IMR-90 (cell line): ENCODE data around the gene GCNT2. TPM values are rescaled to one million over a fixed set of nuclear protein-coding genes. Genes with fewer than 3 reads are reported as not detected.

Experiments used
- ATAC-seq: fragments of 200-7000 bp; cut with Tn5 transposase; 2 replicates; pipeline ENCODE4 v1.9.1; 2020; ENCODE audit warnings: low read depth, mild to moderate bottlenecking, moderate library complexity
- BruUV-seq: library from RNA; stranded (reverse); fragments of 400-500 nt; replicated peaks from 2 replicates; lab custom pipeline; 2021; lab: Mats Ljungman, UMichigan
- CTCF ChIA-PET: fragments of 300-600 bp; formaldehyde crosslinking; extraction: SDS; loops from one replicate; lab custom pipeline; 2021; ENCODE audit warnings: antibody characterized with exemption; lab: Yijun Ruan, JAX
- POLR2A ChIA-PET: fragments of 300-600 bp; sonication (Branson Sonifier 250); formaldehyde crosslinking; loops from one replicate; lab custom pipeline; 2022; ENCODE audit warnings: antibody characterized with exemption; ENCODE audit not compliant: unreplicated experiment; lab: Charles Lee
- DNase-seq: peaks from one replicate; pipeline ENCODE4 v3.0.0; 2013
- H2AFZ ChIP-seq: replicated peaks from 2 replicates; pipeline ENCODE3; 2013; ENCODE audit warnings: low read length, mild to moderate bottlenecking; ENCODE audit not compliant: poor library complexity
- H2AK5ac ChIP-seq: 2 replicates; pipeline ENCODE4 v1.6.1; 2013; ENCODE audit warnings: low read depth, low read length, inconsistent platforms
- H2AK9ac ChIP-seq: replicated peaks from 2 replicates; pipeline ENCODE3; 2013; ENCODE audit warnings: mild to moderate bottlenecking, low read depth, low read length, moderate library complexity; ENCODE audit not compliant: poor library complexity
- H2BK120ac ChIP-seq: 2 replicates; pipeline ENCODE4 v1.6.1; 2013; ENCODE audit warnings: low read depth, low read length, inconsistent platforms
- H2BK15ac ChIP-seq: 3 replicates; pipeline ENCODE4 v1.6.1; 2013; ENCODE audit warnings: low read depth, low read length, inconsistent platforms
- H2BK20ac ChIP-seq: 2 replicates; pipeline ENCODE4 v1.6.1; 2013; ENCODE audit warnings: low read depth, mild to moderate bottlenecking, inconsistent platforms, low read length, moderate library complexity
- H2BK5ac ChIP-seq: 2 replicates; pipeline ENCODE4 v1.6.1; 2013; ENCODE audit warnings: mild to moderate bottlenecking, low read depth, low read length, inconsistent platforms; ENCODE audit not compliant: poor library complexity, severe bottlenecking
- H3K14ac ChIP-seq: replicated peaks from 2 replicates; pipeline ENCODE4 v1.6.1; 2013; ENCODE audit warnings: low read depth, low read length, inconsistent platforms
- H3K18ac ChIP-seq: 2 replicates; pipeline ENCODE4 v1.6.1; 2013; ENCODE audit warnings: low read depth, low read length, control low read depth
- H3K23ac ChIP-seq: 2 replicates; pipeline ENCODE4 v1.6.1; 2013; ENCODE audit warnings: low read depth, low read length, inconsistent platforms
- H3K27ac ChIP-seq: 2 replicates; pipeline ENCODE4 v1.5.1; 2013; ENCODE audit warnings: mild to moderate bottlenecking, control low read depth, low read length; ENCODE audit not compliant: insufficient read depth
- H3K27me3 ChIP-seq: 2 replicates; pipeline ENCODE4 v1.6.1; 2013; ENCODE audit warnings: low read length; ENCODE audit not compliant: control insufficient read depth, insufficient read depth
- H3K36me3 ChIP-seq: 2 replicates; pipeline ENCODE4 v1.6.1; 2013; ENCODE audit warnings: low read length, mixed read lengths; ENCODE audit not compliant: control insufficient read depth, insufficient read depth
- H3K4ac ChIP-seq: 2 replicates; pipeline ENCODE4 v1.6.1; 2013; ENCODE audit warnings: low read depth, low read length, inconsistent platforms
- H3K4me1 ChIP-seq: 2 replicates; pipeline ENCODE4 v1.6.1; 2013; ENCODE audit warnings: low read length, mixed read lengths; ENCODE audit not compliant: control insufficient read depth, insufficient read depth
- H3K4me2 ChIP-seq: 2 replicates; pipeline ENCODE4 v1.6.1; 2013; ENCODE audit warnings: low read depth, mild to moderate bottlenecking, control low read depth, low read length, moderate library complexity
- H3K4me3 ChIP-seq: 2 replicates; pipeline ENCODE4 v1.5.1; 2013; ENCODE audit warnings: low read depth, mild to moderate bottlenecking, control low read depth, low read length, moderate library complexity; ENCODE audit not compliant: insufficient read depth
- H3K56ac ChIP-seq: 2 replicates; pipeline ENCODE4 v1.6.1; 2013; ENCODE audit warnings: low read length, inconsistent platforms; ENCODE audit not compliant: insufficient read depth; ENCODE audit errors: extremely low read depth
- H3K79me1 ChIP-seq, 2 experiments: 2 replicates each; pipeline ENCODE4 v1.6.1; 2013; ENCODE audit warnings: low read length in 2 of 2, inconsistent platforms in 1 of 2, low read depth in 1 of 2
- H3K9ac ChIP-seq: 2 replicates; pipeline ENCODE4 v1.6.1; 2013; ENCODE audit warnings: low read depth, low read length, control low read depth
- H3K9me1 ChIP-seq: 2 replicates; pipeline ENCODE4 v1.6.1; 2013; ENCODE audit warnings: low read length, inconsistent platforms; ENCODE audit not compliant: insufficient read depth
- H3K9me3 ChIP-seq: 2 replicates; pipeline ENCODE4 v1.6.1; 2013; ENCODE audit warnings: low read length; ENCODE audit not compliant: control insufficient read depth, insufficient read depth
- H4K20me1 ChIP-seq: 2 replicates; pipeline ENCODE4 v1.6.1; 2013; ENCODE audit warnings: low read length, inconsistent platforms; ENCODE audit not compliant: insufficient read depth
- H4K5ac ChIP-seq: 2 replicates; pipeline ENCODE4 v1.6.1; 2013; ENCODE audit warnings: mild to moderate bottlenecking, low read depth, low read length, control low read depth
- H4K8ac ChIP-seq, 2 experiments: 2 replicates each; pipeline ENCODE4 v1.6.1; 2013; ENCODE audit warnings: low read depth in 2 of 2, low read length in 2 of 2, control low read depth in 1 of 2, inconsistent platforms in 1 of 2
- H4K91ac ChIP-seq: 2 replicates; pipeline ENCODE4 v1.6.1; 2013; ENCODE audit warnings: low read depth, low read length, inconsistent platforms; ENCODE audit not compliant: insufficient read depth
- FOS ChIP-seq: fragments of 150-350 bp; IDR thresholded peaks from 2 replicates; pipeline ENCODE4 v1.6.1; 2016; ENCODE audit warnings: low read depth, low read length
- MXI1 ChIP-seq: IDR thresholded peaks from 2 replicates; pipeline ENCODE4 v1.6.1; 2012; ENCODE audit warnings: low read depth, mild to moderate bottlenecking, low read length, moderate library complexity, borderline replicate concordance
- NFE2L2 ChIP-seq: fragments of 150-350 bp; IDR thresholded peaks from 2 replicates; pipeline ENCODE4 v1.6.1; 2016; ENCODE audit warnings: low read depth, mild to moderate bottlenecking, low read length
- POLR2A ChIP-seq: IDR thresholded peaks from 2 replicates; pipeline ENCODE4 v1.6.1; 2012; ENCODE audit warnings: mild to moderate bottlenecking, low read depth, low read length
- RCOR1 ChIP-seq: IDR thresholded peaks from 2 replicates; pipeline ENCODE4 v1.6.1; 2012; ENCODE audit warnings: mild to moderate bottlenecking, low read length, improper control_type of control experiment; ENCODE audit not compliant: insufficient replicate concordance
- RFX5 ChIP-seq: IDR thresholded peaks from 2 replicates; pipeline ENCODE4 v1.8.0; 2012; ENCODE audit warnings: low read depth, mild to moderate bottlenecking, low read length, moderate library complexity
- USF2 ChIP-seq: fragments of 150-350 bp; IDR thresholded peaks from 2 replicates; pipeline ENCODE4 v1.6.1; 2017; ENCODE audit warnings: mild to moderate bottlenecking, antibody characterized with exemption, low read length, low read depth
- WGBS, 2 experiments: methylation state at CpG; one replicate each; pipeline versions ENCODE4 v1.1.5 to v1.1.7; 2013; ENCODE audit warnings: missing lambda C conversion rate in 2 of 2; ENCODE audit not compliant: insufficient read length in 1 of 2; ENCODE audit errors: extremely low coverage in 2 of 2; 5-methylcytosine and 5-hydroxymethylcytosine counted together
- dilution Hi-C: fragments of 300-500 bp; cut with HindIII; formaldehyde crosslinking; loops from one replicate; pipeline ENCODE4 v1.14.3; 2018; ENCODE audit warnings: low sequenced_read_pairs; ENCODE audit not compliant: unreplicated experiment
- in situ Hi-C: fragments of 300-500 bp; cut with MboI; formaldehyde crosslinking; loops from 3 replicates; pipeline ENCODE4 v1.14.3; 2019; ENCODE audit warnings: low sequenced_read_pairs, inconsistent platforms, mixed read lengths
- intact Hi-C: fragments of 100-400 bp; cut with micrococcal nuclease; formaldehyde crosslinking; loops from 2 replicates; pipeline ENCODE4 v1.10.0; 2022
- polyA plus RNA-seq, 3 experiments: library from polyadenylated mRNA; depleted of rRNA; stranded (reverse); fragments of >200 nt; gene quantifications; 2 replicates each; pipeline ENCODE4 v1.2.3, GENCODE V29; 2012; ENCODE audit warnings: low replicate concordance in 1 of 3
- total RNA-seq: library from RNA; depleted of rRNA; stranded (reverse); fragments of >200 nt; gene quantifications from 2 replicates; pipeline ENCODE4 v1.2.3, GENCODE V29; 2012

The GCNT2 gene
- total and polyA plus RNA-seq, 2 of the 4 experiments (the other 2 are of a cell fraction) = 0.34 to 0.90 TPM

- no peak overlapping the region for H4K5ac ChIP-seq
- H2BK20ac ChIP-seq = no peak overlapping the region
- no peak overlapping the region for H2BK15ac ChIP-seq
- no peak for ATAC-seq
- no peaks in the 10 kb centered on the region for H3K9me1 ChIP-seq
- no peak overlapping the region for H4K91ac ChIP-seq
- H3K14ac ChIP-seq = no peak overlapping the region
- no peak overlapping the region for H3K9ac ChIP-seq
- H3K9me3 ChIP-seq = no peaks in the 10 kb centered on the region
- H3K27me3 ChIP-seq = no peaks in the 10 kb centered on the region; the same call in 1 of the 2 replicates
- 50% methylated on average over 1 of the region's 6 CpGs; no CpG with 5 or more reads in 1 of the 2 experiments for WGBS, 2 experiments
- no peak overlapping the region for H3K18ac ChIP-seq
- no peak overlapping the region for H3K4me3 ChIP-seq
- H4K20me1 ChIP-seq = no peaks in the 10 kb centered on the region
- H3K4me2 ChIP-seq = no peak overlapping the region
- H3K4me1 ChIP-seq = no peaks in the 10 kb centered on the region
- no peak overlapping the region for H2AK9ac ChIP-seq
- no peak overlapping the region for H4K8ac ChIP-seq
- no peak overlapping the region for H3K56ac ChIP-seq
- intact Hi-C loops = no loop called here
- H3K36me3 ChIP-seq = no peaks in the 10 kb centered on the region
- no peak overlapping the region for H2AFZ ChIP-seq
- ChIA-PET POLR2A (no interaction called here), CTCF (interaction anchor here (1.3 kb wide), 1 partner anchor 219 kb away, joined by 3 read pairs; no protein-coding TSS in a partner anchor)
- TF ChIP-seq FOS = no peak
- no peak for TF ChIP-seq USF2
- TF ChIP-seq RCOR1 = no peak
- no peak for TF ChIP-seq POLR2A
- TF ChIP-seq NFE2L2 = no peak
- TF ChIP-seq RFX5 = no peak
- no peak for TF ChIP-seq MXI1
- no peak overlapping the region for H3K23ac ChIP-seq
- dilution Hi-C loops = no loop called here
- no peak overlapping the region for H2AK5ac ChIP-seq
- BruUV-seq = no TSS peak
- H3K4ac ChIP-seq = no peak overlapping the region
- no peak overlapping the region for H2BK120ac ChIP-seq
- no peak overlapping the region for H3K27ac ChIP-seq
- DNase-seq = no peak
- in situ Hi-C loops = no loop called here
- no peaks in the 10 kb centered on the region for H3K79me1 ChIP-seq
- no peak overlapping the region for H2BK5ac ChIP-seq
These were observed 15.6 kb upstream of the GCNT2 start for GRCh38 chr6:10505529-10505928.
